Fibroblast of skin of scalp (primary cell): ENCODE results near the gene TRIM33.
"Not testable (repeated sequence)": the region's sequence is repeated elsewhere in the genome, so short reads cannot be mapped to it uniquely, and the experiment has no call there.

Experiments used
- DNase-seq: peaks from one replicate; pipeline ENCODE4 v3.0.0-alpha.2; 2013

Gene TRIM33

DNA sequence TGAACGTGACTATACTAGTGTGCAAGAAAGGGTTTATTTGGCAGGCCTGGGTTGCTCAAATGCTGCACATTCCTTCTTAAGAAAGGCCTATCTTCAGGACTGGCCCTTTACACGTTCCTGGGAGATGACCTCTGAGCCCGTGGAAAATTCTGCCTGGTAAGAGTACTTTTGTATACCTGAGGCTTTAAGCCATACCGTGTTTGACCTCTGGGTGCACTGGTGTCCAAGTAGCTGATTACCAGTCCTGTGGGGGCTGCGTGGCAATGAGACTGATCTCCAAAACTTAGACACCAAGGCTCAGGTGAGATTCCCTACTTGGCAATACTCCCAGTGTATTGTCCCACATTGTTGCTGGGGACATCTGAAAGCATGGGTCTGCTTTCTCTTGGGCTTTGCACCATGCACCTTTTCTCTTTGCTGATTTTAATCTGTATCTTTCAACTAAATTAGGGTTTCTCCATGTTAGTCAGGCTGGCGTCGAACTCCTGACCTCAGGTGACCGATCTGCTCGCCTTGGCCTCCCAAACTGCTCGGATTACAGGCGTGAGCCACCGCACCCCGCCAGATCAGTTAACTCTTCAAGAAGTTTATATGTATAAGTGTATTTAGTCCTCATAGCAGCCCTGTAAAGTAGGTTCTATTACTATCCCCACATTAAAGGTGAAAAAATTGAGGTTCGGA is 44.5 kb downstream of the TRIM33 start:
- DNase-seq = no peak

DNA sequence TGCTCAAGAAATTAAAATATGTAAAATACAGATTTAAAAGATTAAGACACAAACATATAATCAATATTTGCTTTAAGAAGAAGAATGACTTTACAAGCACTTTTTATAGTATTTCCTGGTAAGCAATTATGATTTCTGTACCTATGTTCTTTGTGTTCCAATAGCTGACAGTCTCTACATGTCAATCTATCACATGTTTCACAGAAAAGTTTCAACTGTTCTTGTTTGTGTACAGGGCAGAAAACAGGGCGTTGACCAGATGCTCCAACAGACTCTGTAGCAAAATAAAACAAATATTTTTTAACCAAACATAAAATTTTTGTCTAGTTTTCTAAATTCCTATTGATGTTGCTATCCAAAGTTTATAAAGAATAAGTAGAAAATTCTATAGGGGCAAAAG is 48.0 kb downstream of the TRIM33 start:
- DNase-seq = no peak

DNA sequence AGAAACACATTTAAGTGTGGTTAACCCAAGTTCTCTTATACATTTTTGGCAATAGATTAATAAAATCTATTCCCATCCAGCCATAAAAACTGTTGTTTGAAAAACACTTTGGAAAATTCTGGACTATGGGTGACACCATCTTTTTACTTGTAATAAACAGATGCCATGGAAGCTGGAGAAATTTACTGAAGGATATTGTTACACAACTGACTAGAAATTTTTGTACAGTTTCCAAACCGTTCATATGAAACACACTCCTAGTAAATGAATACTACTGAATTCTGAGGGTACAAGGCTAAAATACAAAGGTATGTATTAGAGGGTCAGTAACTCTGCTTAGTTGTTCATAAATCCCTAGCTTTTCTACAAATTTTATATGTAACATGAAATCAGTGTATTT is 48.7 kb downstream of the TRIM33 start:
- DNase-seq = no peak

DNA sequence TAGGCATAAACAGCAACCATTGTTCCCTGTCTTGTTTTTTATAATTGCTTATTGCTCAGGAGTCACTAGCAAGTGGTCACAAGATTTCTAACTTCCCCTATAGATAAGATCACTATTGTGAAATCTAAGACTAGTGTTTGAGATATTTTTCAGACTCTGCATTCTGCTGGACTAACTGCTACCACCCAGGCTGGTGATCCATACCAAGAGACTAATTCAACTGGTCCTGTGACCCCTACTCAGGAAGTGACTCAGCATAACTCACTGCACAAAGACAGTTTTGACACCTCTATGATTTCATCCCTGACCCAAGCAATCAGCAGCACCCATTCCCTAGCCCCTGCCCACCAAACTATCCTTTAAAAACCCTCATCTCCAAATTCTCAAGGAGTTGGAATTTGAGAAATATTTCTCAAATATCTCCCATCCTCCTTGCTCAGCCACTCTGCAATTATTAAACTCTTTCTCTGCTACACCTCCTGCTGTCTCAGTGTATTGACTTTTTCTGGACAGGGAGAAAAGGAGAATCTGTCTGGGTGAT is 52.7 kb downstream of the TRIM33 start:
- DNase-seq = peak; percentile 31

DNA sequence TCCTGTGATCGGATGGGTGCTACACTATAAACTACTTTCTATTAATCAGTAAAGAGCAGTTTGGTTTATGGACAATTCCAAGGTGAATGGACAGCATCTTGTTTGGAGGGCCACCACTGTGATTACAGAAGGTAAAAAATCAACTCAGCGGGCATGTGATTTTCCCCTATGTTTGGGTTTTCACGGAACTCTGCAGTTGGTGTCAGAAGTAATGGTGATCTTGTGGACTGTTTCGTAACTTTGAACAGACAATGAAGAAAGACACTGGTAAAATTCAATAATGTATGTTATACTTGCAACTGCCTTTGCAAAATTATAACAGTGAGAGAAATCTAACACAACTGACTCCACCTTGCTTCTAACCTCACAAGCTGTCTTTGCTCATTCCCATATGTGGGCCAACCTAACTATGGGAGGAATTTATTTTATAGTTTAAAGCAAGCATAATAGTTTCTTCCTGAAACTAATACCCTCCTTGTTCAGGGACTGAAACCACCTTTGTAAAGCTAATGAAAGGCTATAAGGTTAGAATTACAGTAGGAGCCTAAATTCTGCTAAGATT is 53.2 kb downstream of the TRIM33 start:
- DNase-seq = no peak

DNA sequence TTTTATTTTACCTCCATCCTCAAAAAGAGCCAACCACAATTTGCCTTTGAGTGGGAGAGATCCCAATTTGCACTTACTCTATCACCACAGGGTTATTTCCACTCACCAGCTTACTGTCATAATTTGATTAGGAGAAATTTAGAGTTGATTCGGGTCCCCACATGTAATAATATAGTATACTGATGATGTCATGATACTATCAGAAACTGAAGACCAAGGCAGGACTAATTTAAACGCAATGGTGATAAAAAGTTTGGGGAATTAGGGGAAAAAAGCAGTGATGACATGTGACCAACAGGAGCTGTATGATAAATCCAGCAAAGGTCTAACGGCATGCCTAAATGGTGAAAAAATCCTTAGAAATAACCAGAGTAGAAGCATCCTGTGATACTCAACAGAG is 54.4 kb downstream of the TRIM33 start:
- no peak for DNase-seq

DNA sequence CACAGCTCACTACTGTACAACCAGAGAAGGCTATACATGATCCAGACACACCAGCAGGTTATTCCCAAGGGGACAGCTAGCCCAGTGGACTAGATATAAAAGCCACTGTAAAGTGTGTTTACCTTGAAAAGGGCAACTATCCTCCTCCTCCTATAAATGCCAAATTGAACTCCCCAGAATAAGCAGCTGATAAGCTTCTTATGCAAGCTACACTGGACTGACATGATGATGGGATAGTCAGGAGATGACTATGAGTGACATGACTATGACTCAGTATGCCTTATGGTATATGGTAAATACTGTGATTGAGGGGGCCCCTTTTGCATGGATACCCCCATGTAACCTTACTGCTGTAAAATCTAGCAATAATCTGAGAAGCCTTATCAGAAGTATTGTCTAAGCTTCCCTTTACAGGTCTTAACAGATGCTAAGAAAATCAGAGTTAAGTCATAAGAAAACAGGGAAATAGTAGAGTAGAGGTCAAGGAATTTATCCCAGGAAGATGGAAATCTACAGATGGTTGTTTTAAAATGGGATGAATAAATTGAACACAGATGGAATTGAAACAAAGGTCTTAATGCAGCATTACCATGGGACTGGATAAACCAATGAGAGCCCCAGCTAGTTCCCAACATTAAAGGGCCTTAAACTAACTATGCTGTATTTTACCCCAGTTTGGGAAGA is 55.8 kb downstream of the TRIM33 start:
- DNase-seq = no peak

DNA sequence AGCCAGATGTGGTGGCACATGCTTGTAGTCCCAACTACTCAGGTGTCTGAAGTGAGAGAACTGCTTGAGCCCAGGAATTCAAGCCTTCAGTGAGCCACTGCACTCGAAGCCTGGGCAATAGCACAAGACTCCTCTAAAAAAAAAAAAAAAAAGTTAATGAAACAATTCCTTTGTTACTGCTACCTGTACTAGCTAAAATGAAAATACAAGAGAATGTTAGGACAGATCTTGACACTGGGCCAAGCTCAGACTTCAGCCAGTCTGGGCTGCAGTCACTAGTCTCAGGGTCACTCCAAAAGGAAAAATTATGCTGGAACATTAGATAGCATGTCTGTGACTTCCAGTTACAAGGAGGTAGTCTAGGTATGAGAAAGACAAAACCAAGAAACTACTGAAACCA is 56.5 kb downstream of the TRIM33 start:
- no peak for DNase-seq

DNA sequence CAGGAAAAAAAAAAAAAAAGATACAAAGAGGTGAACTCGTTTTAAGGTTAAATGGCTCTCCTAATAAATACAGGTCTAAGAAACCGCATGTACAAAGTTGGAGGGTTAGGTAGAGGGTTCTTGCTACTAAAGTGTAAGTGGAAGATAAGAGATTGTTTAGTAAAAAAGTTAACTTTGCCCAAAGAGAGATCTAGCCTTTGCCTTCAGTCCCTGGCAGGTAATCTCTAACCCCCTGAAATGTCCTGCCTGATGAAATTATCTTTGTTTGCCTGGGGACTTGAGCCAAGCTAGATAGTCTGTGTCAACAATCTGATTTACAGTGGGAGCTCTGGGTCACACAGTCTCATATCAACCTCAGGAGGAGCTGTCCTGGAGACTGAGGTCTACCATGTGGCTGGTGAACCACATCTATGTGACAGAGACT is 57.6 kb downstream of the TRIM33 start:
- DNase-seq = no peak

DNA sequence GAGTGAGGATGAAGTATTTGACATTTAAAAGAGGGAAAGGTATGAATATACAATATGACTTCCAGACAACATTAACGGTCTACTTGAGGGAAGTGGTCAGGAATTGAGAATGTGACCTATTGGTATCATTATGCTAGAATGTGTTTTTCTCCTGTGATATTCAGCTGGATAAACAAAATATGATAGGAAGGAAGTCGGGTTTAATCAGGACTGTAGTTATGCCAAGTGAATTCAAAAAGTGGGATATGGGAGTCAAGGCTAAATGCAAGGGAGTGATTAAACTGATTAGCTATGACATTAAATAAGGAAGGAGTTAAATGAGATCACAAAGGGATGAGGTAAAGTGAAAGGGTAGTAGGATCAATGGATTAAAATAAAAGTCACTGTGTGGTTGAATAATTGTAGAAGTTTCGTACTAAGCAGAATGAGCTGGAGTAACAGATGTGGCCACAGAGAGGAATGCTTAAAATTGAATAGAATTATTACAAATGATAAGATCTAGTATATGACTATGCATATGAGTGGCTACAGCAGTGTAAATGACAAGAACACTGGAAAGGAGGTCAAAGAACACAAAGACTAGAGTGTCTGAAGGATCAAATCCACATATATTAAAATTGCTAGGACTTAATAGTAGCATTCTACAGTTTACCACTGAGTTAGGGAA is 62.5 kb downstream of the TRIM33 start:
- DNase-seq = no peak

DNA sequence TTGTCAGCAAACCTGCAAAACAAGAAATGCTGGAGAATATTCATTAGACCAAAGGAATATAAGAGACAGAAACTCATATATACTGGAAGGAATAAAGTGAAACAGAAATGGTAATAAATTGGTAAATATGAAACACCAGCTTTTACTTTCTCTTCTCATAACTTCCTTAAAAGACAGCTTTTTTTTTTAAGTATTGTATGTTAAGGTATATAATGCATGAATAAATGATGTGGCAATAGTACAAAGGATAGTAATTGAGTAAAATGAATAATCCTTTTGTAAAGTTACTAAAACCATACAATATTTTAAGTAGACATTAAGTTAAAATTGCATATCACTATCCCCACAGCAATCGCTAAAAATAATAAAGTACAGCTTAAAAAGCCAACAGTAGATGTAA is 64.8 kb downstream of the TRIM33 start:
- no peak for DNase-seq

DNA sequence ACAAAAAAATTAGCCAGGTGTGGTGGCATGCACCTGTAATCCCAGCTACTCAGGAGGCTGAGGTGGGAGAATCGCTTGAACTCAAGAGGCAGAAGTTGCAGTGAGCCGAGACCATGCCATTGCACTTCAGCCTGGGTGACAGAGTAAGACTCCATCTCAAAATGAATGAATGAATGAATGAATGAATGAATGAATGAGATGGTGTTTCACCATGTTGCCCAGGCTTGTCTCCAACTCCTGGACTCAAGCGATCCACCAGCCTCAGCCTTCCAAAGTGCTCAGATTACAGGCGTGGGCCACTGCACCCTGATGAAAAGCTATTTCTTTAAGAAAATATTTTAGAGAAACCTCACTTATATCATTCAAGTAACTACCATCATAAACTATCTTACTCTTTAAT is 67.8 kb downstream of the TRIM33 start:
- not testable (repeated sequence) for DNase-seq

DNA sequence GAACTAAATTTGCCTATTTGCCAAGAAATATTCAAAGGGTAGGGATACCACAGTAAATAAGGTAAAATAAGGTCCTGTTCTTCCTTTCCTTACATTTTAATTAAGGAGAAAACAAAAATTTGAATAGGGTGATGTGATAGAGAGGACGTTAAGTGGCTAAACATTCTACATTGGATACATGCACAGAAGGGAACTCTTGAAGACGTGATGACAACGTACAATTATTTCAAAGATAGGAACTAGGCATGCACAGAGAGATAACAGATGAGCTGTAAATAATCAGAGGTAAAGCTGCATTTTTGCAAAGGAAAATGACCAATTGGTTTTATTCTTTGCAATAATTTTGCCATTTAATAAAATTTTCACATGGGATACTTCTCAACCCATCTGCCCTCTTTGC is 69.7 kb downstream of the TRIM33 start:
- no peak for DNase-seq

DNA sequence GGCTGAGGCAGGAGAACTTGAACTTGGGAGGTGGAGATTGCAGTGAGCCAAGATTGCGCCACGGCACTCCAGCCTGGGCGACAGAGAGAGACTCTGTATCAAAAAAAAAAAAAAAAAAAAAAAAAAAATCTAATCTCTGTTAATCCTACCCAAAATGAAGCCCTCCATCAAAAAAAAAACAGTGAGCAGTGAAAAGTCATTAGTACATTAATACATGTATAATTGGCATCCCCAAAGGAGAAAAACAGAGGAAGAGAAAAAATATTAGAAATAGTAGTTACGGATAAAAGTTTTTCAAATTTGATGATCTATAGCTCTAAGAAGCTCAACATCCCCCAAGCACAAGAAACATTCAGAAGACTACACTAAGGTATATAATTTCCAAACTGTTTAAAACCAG is 71.6 kb downstream of the TRIM33 start:
- DNase-seq = no peak

DNA sequence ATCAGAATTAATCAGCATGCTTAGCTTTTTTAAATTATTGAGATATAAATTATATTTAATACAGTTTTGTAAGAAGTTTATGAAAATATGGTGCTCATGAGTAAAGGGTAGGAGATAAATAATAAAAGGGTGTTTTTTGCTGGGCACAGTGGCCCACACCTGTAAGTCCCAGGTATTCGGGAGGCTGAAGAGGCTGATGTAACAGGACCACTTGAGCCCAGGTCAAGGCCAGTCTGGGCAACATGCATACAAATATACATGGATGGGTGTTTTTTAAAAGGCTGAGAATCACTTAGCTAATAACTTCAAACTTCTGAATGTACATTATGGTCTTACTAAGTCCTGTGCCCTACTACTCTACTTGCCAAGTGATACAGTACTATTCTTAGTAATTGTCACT is 73.2 kb downstream of the TRIM33 start:
- DNase-seq = no peak

DNA sequence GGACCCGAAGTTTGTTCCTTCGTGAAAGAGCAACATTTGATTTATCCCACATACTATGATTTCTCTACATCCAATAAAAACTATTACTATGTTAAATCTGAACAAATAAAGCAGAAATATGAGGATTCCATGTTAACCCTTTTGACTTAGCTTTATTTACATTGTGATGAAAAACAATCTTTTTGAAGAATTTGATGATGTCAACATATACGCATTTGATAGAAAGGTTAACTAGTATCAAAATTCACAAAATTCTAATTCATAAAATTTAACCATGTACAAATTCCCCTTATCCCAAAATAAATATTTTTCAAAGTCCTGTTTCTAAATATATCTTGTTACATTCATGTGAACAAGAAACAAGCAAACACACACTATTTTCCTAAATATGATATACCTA is 74.2 kb downstream of the TRIM33 start:
- DNase-seq = no peak

DNA sequence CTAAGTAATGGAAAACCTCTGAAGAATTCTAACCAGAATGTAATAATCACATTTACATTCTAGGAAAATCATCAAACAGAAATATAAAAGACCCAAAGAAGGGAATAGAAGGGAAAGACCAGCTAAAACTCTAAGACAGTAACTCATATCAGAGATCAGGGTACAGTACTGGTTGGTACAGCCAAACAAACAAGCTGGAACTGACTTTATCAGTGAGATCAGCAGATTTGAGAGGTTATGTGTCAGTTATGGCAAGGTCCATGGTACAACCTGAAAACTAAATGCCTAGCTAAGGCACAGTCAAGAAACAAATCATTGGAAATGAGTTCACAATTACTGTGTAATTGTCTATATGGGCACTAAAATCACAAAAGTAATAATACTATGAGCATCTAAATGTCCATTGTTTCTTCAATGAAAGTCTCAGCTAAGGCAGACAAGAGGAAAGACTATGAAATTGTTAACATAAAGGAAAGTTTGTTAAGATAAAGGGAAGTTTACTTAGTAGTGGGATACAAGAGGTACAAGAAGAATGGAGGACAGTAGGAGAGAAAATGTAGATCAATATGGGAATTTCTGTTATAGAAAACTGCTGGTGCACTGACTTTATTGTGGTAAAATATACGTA is 75.8 kb downstream of the TRIM33 start:
- DNase-seq = no peak

DNA sequence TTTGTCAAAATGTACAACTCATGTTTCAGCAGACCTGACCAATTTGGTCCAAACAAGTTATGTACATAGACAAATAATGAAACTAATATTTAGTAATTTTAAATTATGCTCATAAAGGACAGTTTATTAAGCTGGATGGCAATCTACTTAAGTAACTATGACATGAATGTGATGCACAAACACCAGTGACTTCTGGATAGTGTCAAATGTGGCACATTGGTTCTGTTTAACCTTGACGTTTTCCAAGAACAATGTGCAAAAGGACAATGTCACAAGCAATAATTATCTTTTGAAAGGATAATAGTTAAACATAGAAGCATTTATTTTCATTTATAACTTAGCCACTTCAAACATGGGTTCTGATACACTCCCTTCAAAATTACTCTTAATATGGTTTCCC is 80.0 kb downstream of the TRIM33 start:
- DNase-seq = no peak

DNA sequence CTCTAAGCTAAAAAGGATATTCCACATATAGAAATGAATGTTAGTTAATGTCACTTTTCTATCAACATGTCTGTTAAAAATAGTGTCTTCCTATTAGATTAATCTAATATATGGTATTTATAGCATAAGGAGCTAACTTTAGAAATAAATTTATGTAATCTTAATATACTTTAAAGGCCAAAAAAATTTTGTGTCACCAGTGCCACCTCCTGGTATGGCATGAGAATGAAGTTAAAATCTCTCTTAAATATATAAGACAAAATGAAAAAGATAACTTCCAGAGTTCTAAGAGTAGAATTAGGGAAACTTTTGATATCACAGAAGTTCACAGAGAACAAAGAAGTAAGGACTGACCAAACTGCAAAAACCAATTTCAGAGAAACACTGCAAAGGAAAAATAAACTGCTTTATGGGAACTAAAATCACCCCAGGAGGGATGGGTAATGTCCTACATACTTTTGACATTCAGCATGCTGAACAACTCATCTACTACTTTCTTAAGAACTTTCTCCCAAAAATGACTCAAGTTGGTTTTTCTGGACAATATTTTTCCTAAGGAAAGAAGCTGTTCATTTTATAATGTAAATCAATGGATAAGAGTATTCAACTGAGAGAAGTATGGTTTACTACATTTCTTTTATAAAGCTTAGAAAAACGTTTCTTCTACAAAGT is 82.8 kb downstream of the TRIM33 start:
- DNase-seq = peak; percentile 29

DNA sequence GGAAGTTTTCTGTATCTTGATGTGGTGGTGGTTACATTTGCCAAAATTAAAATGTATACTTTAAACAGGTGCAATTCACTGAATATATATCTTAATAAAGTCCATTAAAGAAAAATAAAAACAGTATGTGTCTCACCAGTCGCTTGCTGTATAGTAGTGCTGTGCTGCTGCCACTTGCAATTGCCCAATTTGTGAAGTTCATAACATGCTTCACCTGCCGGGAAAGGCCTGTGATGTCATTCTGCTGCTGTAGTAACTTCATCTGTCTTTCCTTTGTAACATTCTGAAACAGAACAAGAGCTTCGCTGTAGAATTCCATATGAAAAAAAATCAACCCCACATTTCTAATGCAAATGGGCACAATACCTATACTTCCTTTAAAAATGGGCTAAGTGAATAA is 83.4 kb downstream of the TRIM33 start:
- DNase-seq = no peak

DNA sequence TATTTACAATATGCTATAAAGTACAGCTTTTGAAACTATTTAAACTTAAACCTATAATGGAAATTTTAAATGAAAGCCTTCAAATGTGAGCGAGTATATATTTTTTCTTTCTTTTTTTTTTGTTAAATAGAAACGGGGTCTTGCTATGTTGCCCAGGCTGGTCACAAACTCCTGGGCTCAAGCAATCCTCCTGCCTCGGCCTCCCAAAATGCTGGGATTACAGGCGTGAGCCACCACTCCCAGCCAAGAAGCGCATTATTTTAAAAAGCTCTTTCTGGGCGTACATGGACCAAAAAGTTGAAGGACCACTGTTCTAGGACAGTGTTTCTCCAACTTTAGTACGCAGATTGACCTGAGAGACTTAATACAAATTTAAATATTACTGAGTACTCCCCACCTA is 87.5 kb downstream of the TRIM33 start:
- DNase-seq = no peak

DNA sequence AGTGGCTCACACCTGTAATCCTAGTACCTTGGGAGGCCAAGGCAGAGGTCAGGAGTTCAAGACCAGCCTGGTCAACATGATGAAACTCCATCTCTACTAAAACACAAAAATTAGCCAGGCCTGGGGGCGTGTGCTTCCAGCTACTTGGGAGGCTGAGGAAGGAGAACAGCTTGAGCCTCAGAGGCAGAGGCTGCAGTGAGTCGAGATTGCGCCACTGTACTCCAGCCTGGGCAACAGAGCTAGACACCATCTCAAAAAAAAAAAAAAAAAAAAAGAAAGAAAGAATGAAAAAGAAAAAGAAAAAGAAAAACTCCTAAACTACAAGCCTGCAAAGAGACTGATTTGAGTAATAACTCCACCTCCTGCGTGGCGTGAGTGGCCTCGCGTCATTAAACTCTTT is 92.1 kb downstream of the TRIM33 start:
- DNase-seq = not testable (repeated sequence)
